Psoas muscle (tissue), 8 donors: ENCODE data around the gene SLCO2A1. TPM values are rescaled to one million over a fixed set of nuclear protein-coding genes. Genes with fewer than 3 reads are reported as not detected.

ENCODE experiments used
- ATAC-seq, 4 donors: fragments of 200-7000 bp; cut with Tn5 transposase; one replicate each; pipeline ENCODE4 v1.9.1; 2020; ENCODE audit warnings: moderate library complexity in 3 of 4, mild to moderate bottlenecking in 2 of 4
- DNase-seq, 2 donors: peaks; one replicate each; pipeline ENCODE4 v3.0.0-alpha.2; 2020
- H3K27ac ChIP-seq: fragments of 200-600 bp; one replicate; pipeline ENCODE4 v1.8.0; 2022
- H3K27me3 ChIP-seq, 3 donors: fragments of 200-600 bp in 1 of 3; one replicate each; pipeline versions ENCODE4 v1.6.1 to v1.8.0; 2013 to 2022; ENCODE audit warnings: low read length in 2 of 3, mild to moderate bottlenecking in 2 of 3, moderate library complexity in 1 of 3; ENCODE audit not compliant: insufficient read depth in 3 of 3
- H3K36me3 ChIP-seq, 2 donors: fragments of 200-600 bp in 1 of 2; one replicate each; pipeline versions ENCODE4 v1.6.1 to v1.8.0; 2013 to 2022; ENCODE audit warnings: low read depth in 1 of 2, mild to moderate bottlenecking in 1 of 2, moderate library complexity in 1 of 2; ENCODE audit not compliant: insufficient read depth in 1 of 2
- H3K4me1 ChIP-seq: fragments of 200-600 bp; one replicate; pipeline ENCODE4 v1.8.0; 2022
- H3K4me3 ChIP-seq: fragments of 200-600 bp; one replicate; pipeline ENCODE4 v1.8.0; 2022; ENCODE audit warnings: mild to moderate bottlenecking
- H3K9me3 ChIP-seq: fragments of 200-600 bp; one replicate; pipeline ENCODE4 v1.8.0; 2022
- WGBS, 3 donors: extraction: QIAGEN DNeasy Blood & Tissue Kit; methylation state at CpG; one replicate each; pipeline versions ENCODE4 v1.1.6 to v1.1.7; 2013; 5-methylcytosine and 5-hydroxymethylcytosine counted together
- intact Hi-C, 2 donors: fragments of 100-400 bp; cut with DNase I; formaldehyde crosslinking; loops; one replicate each; pipeline versions ENCODE4 v1.11.0 to v1.14.2; 2022
- polyA plus RNA-seq, 3 donors: library from polyadenylated mRNA; stranded (reverse); fragments of 200-250 nt; gene quantifications; one replicate each; pipeline ENCODE4 v1.2.3, GENCODE V29; 2013
- total RNA-seq, 4 donors: library from RNA; stranded (reverse); fragmentation: NEBNext Ultra II Directional in 2 of 4; extraction: Animal tissue kit (Norgen Biotek cat#: 25700) in 2 of 4; gene quantifications; one replicate each; pipeline versions ENCODE4 v1.2.1 to v1.2.4, GENCODE V29; 2021 to 2023
- TF ChIP-seq, protein P1 (sequence below): fragments of 200-600 bp; IDR thresholded peaks from one replicate; pipeline ENCODE4 v1.8.0; 2022; ENCODE audit warnings: antibody characterized with exemption
- donor health status: healthy with polysubstance abuse.
- donor health status: DM: no; HTN: no; CAD: no; lungs with moderate emphysema.
- donor health status: Bipolar disorder and iron deficiency.
- donor health status: healthy.
- donor health status: DM: yes; HTN: yes; CAD: no.
- donor health status: DM: no; HTN: no; CAD: no.
- donor health status: DM: no; HTN: no; CAD: no.
- donor health status: DM: yes; HTN: yes; CAD: no.

Gene SLCO2A1
- total and polyA plus RNA-seq, 7 donors: 0.72 to 5.2 (median 3.7) TPM

DNA sequence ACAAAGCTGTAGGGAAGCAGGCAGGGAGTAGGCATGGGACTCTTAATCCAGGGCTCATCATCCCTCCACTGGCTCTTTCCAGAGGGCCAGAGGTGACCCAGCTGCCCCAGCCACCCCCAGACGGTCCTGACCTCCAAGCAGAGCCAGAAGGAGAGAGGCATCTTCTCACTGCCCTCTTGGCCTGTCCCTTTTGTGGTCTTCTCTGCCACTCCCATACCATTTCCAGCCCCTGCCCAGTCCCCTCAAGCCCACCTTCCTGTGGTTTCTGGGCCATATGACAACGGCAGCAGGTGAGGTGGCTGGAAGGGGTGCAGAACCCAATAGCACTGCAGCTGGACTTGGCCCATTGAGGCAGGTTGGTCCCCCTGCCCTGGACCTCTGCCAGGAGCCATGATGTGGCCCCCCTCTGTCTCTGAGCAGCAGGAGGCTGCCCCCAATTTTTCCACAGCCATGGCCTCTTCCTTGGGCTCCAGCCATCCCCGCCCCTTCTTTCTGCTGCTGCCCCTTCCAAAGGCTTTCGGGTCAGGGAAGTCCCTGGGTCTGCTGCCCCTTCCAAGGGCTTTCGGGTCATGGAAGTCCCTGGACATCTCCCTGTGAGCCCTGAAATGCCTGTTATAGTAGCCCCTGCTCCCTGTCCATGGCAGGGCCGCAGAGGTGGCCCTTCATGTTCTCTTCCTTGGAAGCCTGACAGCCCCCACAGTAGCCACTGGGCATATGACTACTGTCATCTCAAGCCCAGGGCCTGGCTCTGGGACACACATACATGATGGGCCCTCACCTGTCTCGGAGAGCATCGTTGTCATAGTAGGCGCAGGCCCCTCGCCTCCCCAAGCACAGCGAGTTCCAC, 94.5 kb downstream of the SLCO2A1 start:
- intact Hi-C loops: loop anchor here (5.0 to 10.0 kb wide), 4 partner anchors 100 to 1210 kb away; partner anchors contain the start of genes NPHP3 (in 1 of the 2) and TOPBP1 (in 1 of the 2)
- H3K27ac ChIP-seq: no peak overlapping the region
- DNase-seq (no peak), ATAC-seq (no peak)
- H3K36me3 ChIP-seq: no peaks in the 10 kb centered on the region
- no peak overlapping the region for H3K4me3 ChIP-seq
- no peaks in the 10 kb centered on the region for H3K9me3 ChIP-seq
- no peaks in the 10 kb centered on the region for H3K27me3 ChIP-seq
- 84 to 95% (median 93%) methylated on average over 11 of the region's 11 CpGs for WGBS, 3 donors
- no peaks in the 10 kb centered on the region for H3K4me1 ChIP-seq
- TF ChIP-seq, protein P1, sequence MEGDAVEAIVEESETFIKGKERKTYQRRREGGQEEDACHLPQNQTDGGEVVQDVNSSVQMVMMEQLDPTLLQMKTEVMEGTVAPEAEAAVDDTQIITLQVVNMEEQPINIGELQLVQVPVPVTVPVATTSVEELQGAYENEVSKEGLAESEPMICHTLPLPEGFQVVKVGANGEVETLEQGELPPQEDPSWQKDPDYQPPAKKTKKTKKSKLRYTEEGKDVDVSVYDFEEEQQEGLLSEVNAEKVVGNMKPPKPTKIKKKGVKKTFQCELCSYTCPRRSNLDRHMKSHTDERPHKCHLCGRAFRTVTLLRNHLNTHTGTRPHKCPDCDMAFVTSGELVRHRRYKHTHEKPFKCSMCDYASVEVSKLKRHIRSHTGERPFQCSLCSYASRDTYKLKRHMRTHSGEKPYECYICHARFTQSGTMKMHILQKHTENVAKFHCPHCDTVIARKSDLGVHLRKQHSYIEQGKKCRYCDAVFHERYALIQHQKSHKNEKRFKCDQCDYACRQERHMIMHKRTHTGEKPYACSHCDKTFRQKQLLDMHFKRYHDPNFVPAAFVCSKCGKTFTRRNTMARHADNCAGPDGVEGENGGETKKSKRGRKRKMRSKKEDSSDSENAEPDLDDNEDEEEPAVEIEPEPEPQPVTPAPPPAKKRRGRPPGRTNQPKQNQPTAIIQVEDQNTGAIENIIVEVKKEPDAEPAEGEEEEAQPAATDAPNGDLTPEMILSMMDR: no peak

DNA sequence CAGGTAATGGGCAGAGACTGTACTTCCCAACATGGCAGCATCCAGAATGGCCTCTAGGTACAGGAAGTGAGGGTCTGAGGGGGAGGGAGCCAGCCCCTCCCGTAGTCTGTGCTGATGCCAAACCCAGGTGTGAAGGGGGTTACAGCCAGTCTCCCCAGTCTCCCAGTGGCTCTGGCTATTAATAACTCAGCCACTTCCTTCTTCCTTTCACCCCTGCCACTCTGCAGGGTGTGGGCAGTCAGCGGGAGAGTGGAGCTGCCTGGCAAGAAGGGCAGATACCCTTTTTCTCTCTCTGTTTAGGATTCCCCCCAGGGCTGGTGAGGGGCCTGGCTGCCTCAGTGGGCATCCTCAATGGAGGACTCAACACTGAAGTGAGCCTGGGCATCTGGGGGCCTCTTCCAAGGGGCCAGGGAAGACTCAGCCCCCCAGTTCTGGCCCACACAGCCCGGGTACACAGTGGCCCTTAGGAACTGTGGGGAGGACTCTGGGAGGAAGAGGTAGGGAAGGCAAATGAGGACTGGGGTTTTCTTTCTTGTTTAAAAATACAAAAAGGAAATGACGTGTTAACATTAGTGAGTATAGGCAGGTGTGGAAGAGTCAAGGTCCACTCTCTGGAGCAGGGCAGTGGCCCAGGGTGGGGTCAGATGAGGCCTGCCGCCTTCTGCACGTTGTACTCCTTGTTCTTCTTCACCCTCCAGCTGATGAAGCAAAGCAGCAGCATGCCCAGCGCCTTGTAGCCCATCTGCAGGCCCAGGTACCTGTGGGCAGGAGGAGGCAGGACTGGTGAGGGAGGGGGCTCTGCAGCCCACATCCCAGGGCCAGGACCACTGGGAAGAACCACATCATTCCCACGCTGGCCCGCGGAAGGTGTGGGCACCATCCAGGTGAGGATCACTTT, 95.4 kb downstream of the SLCO2A1 start:
- TF ChIP-seq, protein P1: no peak
- Histone ChIP-seq H3K36me3 (no peaks in the 10 kb centered on the region), H3K4me1 (no peaks in the 10 kb centered on the region), H3K27ac (no peak overlapping the region), H3K4me3 (no peak overlapping the region), H3K9me3 (no peaks in the 10 kb centered on the region), H3K27me3 (no peaks in the 10 kb centered on the region)
- ATAC-seq (no peak), DNase-seq (no peak)
- intact Hi-C loops: loop anchor here (5.0 to 10.0 kb wide), 4 partner anchors 100 to 1210 kb away; partner anchors contain the start of genes NPHP3 (in 1 of the 2) and TOPBP1 (in 1 of the 2)
- 87 to 93% (median 87%) methylated on average over 10 of the region's 10 CpGs for WGBS, 3 donors

DNA sequence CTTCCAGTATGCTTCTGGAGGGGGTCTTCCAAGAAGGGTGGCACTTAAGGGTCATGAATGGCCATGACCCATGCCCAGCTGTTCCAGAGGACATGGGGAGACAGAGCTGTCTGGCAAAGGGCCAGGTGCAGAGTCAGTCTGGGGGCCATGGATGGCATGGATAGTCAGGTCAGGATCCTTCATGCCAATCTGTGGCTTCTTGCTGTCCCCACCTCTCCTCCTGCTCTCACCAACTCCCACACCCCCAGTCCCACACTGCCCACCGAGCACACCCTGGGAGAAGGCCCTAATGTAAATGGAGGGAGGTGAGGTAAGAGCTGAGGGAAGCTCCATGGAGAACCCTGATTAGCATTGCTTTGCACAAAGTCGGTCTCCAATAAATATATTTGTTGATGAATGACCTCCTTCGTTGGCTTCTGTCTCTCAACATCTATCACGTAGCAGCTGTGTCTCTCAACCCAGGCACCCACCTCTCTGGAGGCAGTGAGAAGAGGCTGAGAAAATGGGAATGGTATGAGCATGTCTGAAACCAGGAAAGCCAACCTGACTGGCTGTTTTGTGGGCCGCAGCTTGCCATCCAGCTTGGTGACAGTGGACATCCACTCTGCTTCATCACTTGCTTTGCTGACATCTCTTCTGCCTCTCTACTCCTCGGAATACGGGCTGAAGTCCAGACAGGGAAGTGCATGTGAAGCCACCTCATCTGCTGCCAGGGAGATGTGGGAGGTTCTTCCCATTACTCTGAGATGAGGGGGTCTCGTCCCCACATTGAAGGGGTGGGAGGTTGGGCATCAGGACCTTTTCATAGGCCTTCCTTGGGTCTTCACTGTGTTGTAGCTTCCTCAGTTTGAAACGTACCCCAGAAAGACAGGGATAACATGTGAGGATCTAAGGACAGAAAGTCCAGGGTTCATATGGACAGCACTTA, 96.4 kb downstream of the SLCO2A1 start:
- WGBS, 3 donors: 88 to 92% (median 90%) methylated on average over 9 of the region's 9 CpGs

More for the DNA sequence above, 96.4 kb downstream of the SLCO2A1 start:
- H3K4me3 ChIP-seq: no peak overlapping the region
- DNase-seq: no peak
- no peak for ATAC-seq
- no peaks in the 10 kb centered on the region for H3K36me3 ChIP-seq
- H3K9me3 ChIP-seq: no peaks in the 10 kb centered on the region
- intact Hi-C loops: loop anchor here (5.0 to 10.0 kb wide), 4 partner anchors 101 to 1209 kb away; partner anchors contain the start of genes NPHP3 (in 1 of the 2) and TOPBP1 (in 1 of the 2)
- no peak overlapping the region for H3K27ac ChIP-seq
- no peaks in the 10 kb centered on the region for H3K27me3 ChIP-seq
- H3K4me1 ChIP-seq: no peaks in the 10 kb centered on the region
- TF ChIP-seq, protein P1: no peak
